HG03558 (cell line): ENCODE results near the gene MPPED1.

Experiments used
- ATAC-seq: cut with Tn5 transposase; IDR thresholded peaks from one replicate; pipeline ENCODE4 v1.9.1; 2021; ENCODE audit warnings: moderate number of reproducible peaks; ENCODE audit not compliant: unreplicated experiment; ENCODE audit errors: extremely low read depth

Gene MPPED1

DNA sequence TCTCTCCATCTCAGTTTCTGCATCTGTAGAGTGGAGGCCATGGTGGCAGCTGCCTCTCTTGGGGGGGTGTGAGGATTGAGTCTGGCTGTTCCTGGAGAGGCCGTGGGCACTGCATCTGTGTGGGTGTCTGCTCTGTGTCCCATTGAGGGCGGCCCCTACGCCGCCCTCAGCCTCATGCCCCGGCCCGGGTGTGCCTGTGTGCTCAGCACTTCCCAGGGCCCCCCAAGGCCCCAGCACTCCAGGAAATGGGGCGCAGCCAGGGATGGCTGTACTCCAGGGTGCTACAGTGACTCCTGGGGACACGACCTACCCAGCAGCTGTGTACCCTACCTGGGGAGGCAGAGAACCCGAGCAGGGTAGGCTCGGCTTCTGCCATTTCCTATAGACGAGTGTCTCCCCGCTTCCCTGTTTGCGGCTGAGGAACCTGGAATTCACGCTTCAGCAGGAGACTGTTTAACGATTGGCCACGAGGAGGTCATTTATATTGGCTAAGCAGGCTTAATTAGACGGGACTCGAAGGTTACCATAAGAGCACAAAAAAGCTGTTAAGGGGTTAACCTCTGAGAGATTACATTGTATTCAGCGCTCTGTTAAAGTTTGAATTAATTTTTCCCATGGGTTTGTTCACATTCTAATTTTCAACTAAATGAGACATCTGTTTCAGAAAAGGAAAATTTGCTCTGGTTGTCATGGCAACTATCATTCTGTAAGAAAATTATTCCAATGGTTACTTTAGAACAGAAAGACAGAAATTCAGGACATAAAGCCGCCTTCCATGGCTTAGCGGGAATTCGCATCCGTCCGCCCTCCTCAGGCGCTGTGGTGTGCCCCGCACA is 76.4 kb downstream of the MPPED1 start:
- ATAC-seq, result no peak

DNA sequence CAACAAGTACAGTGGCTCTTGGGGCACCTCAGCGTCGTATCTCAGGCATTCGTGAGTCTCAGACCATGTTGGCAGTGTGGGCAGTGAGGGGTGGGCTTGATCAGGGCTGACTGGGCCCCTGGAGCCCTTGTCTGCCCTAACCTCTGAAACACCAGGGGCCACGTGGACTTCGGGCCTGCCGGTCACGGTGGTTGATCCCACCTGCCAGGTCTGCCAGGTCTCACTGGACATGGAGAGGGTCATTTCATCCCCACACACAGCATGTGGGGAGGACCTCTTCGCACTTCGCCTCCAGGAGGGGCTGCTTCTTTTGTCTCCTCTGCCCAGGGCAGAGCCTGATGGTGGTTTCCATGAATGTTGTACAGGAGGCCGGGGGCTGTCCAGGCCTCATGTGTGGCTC is 77.1 kb downstream of the MPPED1 start:
- ATAC-seq, result no peak

DNA sequence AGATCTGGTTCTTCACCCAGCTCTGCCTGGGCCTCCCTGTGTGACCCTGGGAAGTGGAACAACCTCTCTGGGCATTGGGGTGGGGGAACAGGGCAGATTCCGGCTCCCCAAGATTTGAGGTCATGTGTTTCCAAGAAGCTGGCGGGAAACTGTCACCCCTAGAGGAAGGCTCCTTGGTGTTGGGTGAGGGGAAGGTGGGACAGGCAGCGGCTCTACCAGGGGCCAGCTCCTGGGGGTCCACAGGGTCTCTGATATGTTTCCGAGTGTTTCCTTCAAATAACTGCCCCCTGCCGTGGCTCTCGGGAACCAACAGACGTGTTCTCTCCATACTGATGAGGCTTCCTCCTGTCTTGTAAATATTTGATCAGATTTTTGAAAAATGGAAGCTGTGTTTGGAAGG is 78.5 kb downstream of the MPPED1 start:
- no peak for ATAC-seq

DNA sequence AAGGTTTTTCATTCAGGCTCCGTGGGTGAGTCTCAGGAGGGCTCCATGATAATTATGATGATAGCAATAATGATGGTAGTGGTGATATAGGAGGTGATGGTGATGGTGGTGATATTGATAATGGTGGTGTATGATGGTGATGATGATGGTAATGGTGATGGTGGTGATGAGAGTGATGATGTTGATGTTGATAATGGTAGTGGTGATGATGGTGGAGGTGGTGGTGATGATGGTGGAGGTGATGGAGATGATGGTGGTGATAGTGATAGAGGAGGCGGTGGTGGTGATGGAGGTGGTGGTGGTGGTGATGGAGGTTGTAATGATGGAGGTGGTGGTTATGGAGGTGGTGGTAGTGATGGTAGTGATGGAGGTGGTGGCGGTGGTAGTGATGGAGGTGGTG is 79.4 kb downstream of the MPPED1 start:
- no peak for ATAC-seq

DNA sequence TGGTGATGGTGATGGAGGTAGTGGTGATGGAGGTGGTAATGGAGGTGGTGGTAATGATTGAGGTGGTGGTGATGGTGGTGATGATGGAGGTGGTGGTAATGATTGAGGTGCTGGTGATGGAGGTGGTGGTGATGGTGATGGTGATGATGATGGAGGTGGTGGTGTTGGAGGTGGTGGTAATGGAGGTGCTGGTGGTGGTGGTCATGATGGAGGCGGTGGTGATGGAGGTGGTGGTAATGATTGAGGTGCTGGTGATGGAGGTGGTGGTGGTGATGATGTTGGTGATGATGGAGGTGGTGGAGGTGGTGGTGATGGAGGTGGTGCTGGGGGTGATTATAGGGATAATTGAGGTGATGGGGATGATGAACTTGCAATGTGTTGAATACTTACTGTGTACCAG is 79.9 kb downstream of the MPPED1 start:
- no peak for ATAC-seq

DNA sequence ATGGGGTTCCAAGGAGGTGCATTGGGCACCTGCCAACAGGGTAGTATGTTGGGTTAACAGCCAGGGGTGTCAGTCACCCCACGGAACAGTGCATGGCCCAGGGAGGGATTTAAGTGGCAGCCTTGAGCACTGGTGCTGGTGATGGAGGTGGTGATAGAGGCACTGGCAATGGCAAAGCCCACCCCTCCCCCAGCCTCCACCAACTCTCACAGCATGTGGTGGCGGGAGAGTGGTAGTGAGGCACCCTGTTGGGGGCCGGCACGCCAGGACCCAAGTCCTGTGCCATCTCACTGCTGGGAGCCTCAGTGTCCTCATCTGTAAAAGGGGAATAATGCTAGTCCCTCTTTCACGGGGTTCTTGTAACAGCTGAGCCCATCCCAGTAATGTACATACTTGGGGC is 81.5 kb downstream of the MPPED1 start:
- no peak for ATAC-seq

DNA sequence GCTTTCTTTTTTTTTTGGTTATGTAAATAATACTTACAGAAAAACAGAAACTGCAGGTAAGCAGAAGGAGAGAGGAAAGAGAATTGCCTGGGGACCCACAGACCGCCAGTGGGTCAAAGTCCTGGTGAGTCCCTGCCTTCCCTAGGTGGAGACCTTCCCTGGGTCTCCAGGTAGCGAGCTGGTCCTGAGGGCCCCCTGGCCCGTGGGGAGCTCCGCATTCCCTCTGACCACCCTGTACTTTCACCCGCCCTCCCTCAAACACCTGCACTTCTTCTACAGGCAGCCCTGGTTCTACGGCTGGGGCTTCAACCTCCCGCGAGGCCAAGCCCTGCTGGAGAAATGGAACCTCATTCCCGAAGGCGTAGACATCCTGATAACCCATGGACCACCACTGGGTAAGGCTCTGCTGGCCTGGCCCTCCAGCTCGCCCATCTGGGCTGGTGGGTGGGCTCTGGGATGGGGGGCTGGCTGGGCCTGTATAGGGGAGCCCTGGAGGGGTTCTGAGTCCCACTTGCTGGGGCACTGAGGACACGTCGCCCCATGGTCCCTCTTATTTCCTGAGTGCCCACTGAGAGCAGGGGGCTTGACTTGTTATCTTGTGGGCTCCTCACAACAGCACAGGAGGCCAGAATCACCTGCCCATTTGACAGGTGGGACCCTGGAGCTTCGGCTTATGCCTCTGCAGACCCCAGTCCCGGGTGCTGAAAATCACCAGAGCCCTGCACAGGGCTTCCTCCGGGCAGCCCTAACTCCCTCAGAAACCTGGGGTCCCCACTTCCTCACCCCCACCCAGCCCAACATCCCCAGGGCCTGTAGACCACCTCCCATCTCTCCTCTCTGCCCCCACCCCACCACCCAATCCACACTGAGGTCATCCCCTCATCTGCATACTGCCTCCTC is 86.4 kb downstream of the MPPED1 start:
- no peak for ATAC-seq

DNA sequence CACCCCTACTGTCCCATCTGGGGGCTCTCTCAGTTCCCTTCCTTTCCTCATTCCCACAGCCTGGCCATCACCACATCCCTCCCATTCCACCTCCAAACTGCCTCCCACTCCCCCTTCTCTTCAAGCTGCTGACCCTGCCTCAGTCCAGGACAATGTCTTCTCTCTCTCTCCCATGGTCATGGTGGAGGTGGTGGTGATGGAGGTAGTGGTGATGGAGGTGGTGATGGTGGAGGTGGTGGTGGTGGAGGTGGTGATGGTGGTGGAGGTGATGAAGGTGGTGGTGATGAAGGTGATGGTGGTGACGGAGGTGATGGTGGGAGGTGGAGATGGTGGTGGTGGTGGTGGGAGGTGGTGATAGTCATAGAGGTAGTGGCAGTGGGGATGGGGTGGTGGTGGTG is 87.0 kb downstream of the MPPED1 start:
- ATAC-seq, result no peak

DNA sequence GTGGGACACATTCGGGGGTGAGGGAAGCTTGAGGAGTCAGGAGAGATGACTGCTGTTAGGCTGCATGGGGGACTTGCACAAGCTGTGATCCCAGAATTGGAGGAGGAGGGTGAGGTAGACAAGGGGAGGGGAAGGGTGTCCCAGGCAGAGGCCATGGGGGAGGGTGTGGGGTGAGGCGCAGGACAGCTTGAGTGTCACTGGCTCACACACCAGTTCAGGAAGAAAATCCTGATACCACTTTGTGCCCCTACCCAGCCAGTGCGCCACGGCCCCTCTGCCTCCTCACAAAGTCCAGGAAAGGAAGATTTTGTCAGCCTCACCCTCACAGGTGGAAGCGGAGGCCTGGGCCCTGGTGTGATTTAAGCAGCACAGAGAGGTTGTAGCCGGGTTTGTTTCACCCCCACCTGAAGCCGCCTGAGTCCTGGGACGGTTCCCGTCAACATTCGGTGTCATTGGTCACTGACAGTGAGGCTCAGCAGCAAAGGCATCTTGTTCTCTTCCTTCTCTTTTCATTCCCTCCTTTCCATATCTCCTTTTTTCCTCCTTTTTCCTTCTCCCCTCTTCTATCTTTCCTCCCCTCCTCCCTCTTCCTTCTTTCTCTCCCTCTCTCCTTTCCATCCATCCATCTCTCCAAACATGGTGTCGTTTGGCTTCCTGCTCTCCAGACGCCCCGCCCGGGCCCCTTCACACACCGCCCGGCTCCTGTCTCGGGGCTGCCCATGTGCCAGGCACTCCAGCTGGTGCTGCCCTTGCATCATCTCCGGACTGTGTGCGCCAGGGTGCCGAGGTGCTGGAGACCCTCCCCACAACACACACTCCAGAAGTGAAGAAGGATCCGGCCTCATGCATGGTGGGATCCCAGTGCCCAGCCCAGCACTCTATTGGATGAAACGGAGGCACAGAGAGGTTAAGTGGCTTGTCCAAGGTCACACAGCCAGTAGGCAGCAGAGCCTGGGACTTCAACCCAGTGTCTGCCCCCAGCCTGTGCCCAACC is 89.3 kb downstream of the MPPED1 start:
- no peak for ATAC-seq

DNA sequence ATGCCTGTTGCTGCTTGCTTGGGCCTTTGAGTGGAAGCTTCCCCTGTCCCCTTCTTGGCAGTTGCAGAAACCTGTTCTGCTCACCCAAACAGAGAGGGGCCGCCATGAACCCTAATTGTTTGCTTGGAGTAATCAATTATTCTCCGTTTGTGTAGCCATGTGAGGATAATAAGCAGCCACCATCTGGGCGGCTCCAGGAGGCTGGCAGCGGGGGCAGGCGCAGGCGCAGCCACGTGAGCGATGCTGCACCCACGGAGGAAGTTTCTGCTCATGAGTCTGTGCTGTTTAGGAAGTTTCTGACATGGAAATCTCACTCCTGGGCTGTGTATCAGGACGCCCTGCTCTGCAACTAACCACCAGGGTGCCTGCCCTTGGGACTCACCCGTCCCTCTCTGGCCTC is 90.1 kb downstream of the MPPED1 start:
- no peak for ATAC-seq

DNA sequence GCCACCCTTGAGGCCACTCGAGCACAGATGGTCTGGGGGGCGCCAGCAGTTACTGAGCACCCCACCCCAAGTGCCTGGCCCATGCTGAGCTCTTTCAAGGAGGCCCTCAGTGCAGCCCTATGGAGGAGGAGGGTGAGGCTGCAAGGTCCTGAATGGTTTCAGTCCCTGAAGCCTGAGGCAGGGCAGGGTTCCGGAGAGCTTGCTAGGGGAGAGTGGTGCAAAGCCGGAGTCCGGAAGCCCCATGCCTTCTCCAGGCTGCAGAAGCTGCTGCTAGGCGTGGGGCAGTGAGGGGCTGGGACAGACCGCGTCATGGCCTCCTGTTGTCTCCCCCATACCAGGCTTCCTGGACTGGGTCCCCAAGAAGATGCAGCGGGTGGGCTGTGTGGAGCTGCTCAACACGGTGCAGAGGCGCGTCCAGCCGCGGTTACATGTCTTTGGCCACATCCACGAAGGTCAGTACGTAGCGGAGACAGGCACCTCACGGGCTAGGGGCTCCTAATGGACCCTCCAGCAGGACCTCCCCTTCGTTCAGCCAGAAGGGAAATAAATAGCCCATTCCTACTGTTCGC is 90.6 kb downstream of the MPPED1 start:
- no peak for ATAC-seq

DNA sequence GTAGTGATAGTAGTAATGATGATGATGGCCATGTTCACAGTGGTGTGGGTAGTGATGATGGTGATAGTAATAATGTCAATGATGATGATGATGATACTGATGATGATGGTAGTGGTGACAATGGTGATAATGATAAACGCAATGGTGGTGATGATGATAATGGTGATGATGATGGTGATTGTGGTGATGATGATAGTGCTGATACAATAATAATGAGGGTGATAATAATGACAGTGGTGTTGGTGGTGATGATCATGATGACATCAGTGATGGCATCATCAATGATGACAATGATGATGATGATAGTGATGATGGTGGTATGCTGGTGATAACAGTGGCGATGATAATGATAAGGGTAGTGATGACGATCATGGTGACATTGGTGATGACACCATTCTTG is 92.3 kb downstream of the MPPED1 start:
- ATAC-seq, result no peak

DNA sequence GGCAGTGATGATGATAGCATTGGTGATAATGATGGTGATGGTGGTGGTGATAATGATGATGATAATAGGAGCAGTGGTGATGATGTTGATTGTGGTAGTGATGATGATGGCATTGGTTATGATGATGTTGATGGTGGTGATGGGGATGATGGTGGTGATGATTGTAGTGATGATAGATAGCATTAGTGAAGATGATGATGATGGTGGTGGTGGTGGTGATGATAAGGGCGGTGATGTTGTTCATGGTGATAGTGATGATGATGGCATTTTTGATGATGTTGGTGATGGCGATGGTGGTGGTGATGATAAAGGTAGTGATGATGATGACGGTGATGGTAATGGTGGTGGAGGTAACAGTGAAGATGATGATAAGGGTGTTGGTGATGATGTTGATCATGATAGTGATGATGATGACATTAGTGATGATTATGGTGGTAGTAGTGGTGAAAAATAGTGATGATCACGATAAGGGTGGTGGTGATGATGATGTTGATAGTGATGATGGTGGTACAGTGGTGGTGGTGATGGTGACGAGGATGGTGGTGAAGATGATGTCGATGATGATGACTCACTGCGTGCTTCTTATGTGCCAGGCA is 93.0 kb downstream of the MPPED1 start:
- no peak for ATAC-seq

DNA sequence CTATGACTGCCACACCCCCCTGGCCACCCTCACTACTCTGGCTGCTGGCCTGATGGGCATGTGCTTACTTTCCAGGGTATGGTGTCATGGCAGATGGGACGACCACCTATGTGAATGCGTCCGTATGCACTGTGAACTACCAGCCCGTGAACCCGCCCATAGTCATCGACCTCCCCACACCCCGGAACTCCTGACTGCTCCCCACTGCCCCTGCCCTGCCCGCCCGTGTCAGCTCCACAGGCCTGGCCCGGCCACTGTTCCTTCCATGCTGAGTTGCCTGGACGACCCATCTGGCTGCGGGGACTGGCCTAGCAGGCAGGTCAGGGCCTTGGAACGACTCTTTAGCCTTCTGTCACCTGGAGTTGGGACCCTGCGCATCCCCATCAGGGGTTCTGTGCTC is 93.6 kb downstream of the MPPED1 start:
- ATAC-seq, result no peak

DNA sequence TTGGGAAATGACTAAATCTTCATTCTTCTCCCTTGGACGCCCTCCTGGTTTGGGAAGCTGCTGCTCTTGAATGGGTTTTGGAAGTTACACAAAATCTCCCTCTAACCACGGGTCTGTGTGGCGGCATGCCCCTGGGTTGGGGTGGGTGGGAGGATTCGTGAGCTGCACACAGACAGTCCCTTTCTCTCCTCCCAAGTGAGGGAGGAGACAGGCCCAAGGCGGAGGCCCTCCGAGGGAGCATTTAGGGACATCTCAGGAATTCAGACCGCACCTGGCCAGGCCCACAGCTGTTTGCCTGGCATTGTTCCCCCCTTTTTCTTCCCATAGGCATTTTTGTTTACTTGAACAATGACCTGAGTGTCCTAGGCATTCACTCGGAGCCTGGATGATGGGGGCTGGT is 94.1 kb downstream of the MPPED1 start:
- no peak for ATAC-seq

DNA sequence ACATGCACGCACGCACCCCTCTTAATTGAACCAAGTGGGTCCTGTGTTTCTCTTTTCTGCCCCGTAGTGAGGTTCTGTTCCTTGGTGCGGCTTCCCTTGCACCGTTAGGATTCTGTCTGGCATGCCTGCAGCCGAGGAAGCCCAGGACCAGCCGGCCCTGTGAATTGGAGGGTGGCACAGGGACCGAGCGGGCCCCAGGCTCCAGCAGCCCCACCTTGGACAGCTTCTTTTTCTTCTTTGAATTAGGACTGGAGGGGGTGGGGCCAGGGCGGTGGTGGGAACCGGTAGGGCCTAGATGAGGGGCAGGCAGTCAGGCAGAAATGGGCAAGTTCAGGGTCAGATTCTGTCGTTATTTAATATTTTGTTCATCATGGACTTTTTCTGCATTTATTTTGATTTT is 94.7 kb downstream of the MPPED1 start:
- no peak for ATAC-seq

DNA sequence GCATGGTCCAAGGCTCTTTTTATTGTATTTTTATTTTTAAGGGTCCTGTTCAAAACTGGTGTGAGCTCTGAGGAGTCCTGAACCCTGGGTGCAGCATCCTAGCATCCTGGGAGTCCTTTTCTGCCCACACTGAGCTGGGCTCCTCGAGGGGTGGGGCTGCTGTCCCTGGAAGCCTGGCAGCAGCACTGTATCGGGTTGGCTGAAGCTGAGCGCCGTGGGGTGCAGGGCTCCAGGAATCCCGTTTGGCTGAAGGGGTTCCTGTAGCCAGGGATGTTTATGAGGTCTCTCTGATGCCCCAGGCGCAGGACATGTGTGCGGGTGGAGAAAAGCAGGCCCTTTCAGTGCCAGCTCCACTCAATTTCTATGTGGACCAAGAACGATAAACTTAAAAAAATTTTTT is 95.4 kb downstream of the MPPED1 start:
- ATAC-seq, result no peak

DNA sequence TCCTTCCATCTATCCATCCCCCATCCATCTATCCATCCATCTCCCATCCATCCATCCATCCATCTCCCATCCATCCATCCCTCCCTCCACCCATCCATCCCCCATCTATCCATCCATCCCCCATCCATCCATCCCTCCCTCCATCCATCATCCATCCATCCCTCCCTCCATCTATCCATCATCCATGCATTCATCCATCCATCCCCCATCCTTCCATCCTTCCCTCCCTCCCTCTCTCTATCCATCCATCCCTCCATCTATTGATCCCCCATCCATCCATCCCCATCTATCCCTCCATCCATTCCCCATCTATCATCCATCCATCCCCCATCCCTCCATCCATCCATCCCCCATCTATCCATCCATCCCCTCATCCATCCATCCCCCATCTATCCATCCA is 96.7 kb downstream of the MPPED1 start:
- no peak for ATAC-seq

DNA sequence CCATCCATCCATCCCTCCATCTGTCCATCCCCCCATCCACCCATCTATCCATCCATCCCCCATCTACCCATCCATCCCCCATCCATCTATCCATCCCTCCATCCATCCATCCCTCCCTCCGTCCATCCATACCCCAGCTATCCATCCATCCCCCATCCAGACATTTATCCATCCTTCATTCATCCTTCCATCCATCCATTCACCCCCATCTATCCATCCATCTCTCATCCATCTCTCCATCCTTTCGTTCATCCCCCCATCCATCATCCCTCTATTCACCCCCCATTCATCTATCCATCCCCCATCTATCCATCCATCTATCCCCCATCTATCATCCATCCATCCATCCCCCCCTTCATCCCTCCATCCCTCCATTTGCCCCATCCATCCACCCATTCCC is 97.5 kb downstream of the MPPED1 start:
- no peak for ATAC-seq
